ENCODE measurements around the gene LRFN4. TPM values are rescaled to one million over a fixed set of nuclear protein-coding genes. Genes with fewer than 3 reads are reported as not detected.

LRFN4 gene
- total RNA-seq, 1 experiment from 2014 or later: 56.7 TPM

DNA sequence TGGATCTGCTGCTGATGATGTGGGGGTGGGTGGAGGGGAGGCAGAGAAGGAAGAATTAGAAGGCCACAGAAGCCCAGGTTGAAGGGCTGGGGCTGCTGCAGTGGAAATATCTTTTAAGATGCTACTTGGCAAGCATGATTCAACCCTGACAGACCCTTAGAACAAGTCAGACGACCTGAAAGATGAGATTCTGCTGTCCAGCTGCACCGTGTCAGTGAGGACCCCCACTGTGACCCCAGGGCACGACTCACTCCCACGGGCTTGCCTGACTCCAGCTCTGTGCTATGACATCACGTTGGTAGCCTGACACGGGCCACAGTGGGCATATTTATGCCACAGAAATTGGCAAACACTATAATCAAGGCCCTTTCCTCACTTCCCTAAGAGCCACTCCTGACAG lies 36.0 kb downstream of the LRFN4 start:
- POLR2A ChIA-PET: interaction anchor here (0.5 kb wide), 1 partner anchor 261 kb away, joined by 5 read pairs; no protein-coding TSS in a partner anchor
- TF ChIP-seq, protein P1, sequence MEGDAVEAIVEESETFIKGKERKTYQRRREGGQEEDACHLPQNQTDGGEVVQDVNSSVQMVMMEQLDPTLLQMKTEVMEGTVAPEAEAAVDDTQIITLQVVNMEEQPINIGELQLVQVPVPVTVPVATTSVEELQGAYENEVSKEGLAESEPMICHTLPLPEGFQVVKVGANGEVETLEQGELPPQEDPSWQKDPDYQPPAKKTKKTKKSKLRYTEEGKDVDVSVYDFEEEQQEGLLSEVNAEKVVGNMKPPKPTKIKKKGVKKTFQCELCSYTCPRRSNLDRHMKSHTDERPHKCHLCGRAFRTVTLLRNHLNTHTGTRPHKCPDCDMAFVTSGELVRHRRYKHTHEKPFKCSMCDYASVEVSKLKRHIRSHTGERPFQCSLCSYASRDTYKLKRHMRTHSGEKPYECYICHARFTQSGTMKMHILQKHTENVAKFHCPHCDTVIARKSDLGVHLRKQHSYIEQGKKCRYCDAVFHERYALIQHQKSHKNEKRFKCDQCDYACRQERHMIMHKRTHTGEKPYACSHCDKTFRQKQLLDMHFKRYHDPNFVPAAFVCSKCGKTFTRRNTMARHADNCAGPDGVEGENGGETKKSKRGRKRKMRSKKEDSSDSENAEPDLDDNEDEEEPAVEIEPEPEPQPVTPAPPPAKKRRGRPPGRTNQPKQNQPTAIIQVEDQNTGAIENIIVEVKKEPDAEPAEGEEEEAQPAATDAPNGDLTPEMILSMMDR (IDR thresholded peaks at IDR 0.05): no peak
- TF ChIP-seq SIN3A (IDR thresholded peaks at IDR 0.05; ENCODE audit: borderline replicate concordance, insufficient read depth, low read depth, low read length): no peak
- TF ChIP-seq, protein P2, sequence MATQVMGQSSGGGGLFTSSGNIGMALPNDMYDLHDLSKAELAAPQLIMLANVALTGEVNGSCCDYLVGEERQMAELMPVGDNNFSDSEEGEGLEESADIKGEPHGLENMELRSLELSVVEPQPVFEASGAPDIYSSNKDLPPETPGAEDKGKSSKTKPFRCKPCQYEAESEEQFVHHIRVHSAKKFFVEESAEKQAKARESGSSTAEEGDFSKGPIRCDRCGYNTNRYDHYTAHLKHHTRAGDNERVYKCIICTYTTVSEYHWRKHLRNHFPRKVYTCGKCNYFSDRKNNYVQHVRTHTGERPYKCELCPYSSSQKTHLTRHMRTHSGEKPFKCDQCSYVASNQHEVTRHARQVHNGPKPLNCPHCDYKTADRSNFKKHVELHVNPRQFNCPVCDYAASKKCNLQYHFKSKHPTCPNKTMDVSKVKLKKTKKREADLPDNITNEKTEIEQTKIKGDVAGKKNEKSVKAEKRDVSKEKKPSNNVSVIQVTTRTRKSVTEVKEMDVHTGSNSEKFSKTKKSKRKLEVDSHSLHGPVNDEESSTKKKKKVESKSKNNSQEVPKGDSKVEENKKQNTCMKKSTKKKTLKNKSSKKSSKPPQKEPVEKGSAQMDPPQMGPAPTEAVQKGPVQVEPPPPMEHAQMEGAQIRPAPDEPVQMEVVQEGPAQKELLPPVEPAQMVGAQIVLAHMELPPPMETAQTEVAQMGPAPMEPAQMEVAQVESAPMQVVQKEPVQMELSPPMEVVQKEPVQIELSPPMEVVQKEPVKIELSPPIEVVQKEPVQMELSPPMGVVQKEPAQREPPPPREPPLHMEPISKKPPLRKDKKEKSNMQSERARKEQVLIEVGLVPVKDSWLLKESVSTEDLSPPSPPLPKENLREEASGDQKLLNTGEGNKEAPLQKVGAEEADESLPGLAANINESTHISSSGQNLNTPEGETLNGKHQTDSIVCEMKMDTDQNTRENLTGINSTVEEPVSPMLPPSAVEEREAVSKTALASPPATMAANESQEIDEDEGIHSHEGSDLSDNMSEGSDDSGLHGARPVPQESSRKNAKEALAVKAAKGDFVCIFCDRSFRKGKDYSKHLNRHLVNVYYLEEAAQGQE (IDR thresholded peaks at IDR 0.05; ENCODE audit: insufficient read depth in 1 of 2, low read depth in 2 of 2, low read length in 1 of 2): no peak
- TF ChIP-seq TCF7L2 (IDR thresholded peaks at IDR 0.05; ENCODE audit: low read depth, low read length): no peak
- TF ChIP-seq POLR2AphosphoS5 (IDR thresholded peaks at IDR 0.05; ENCODE audit: low read depth, low read length): no peak
- in situ Hi-C loops (cut with HindIII; ENCODE audit: low pct_unique_long_range_greater_than_20kb, low sequenced_read_pairs) (no loop called here), intact Hi-C loops (cut with micrococcal nuclease; ENCODE audit: unreplicated experiment) (no loop called here)
- peaks cover 10% of the 10 kb centered on the region for H3K4me1 ChIP-seq (ENCODE audit: control insufficient read depth, insufficient read depth, low read length)
- no TSS peak for BruUV-seq (replicated peaks)
- no peak overlapping the region for H3K4me3 ChIP-seq (ENCODE audit: low read depth in 2 of 2, low read length in 2 of 2)
- H3K27ac ChIP-seq (ENCODE audit: low read length): peak overlapping the region; percentile 56
- H3K36me3 ChIP-seq (ENCODE audit: control insufficient read depth, insufficient read depth, low read length): no peaks in the 10 kb centered on the region
- no peaks in the 10 kb centered on the region for H3K27me3 ChIP-seq (ENCODE audit: control insufficient read depth, insufficient read depth, low read length)
- no peak for DNase-seq (ENCODE audit: low read depth, low spot score)
- CTCF ChIA-PET: no interaction called here
- ATAC-seq: no peak
- peaks cover 6% of the 10 kb centered on the region; the same call in 1 of the 2 replicates for H3K9me3 ChIP-seq (ENCODE audit: control insufficient read depth, insufficient read depth, low read depth, low read length)

DNA sequence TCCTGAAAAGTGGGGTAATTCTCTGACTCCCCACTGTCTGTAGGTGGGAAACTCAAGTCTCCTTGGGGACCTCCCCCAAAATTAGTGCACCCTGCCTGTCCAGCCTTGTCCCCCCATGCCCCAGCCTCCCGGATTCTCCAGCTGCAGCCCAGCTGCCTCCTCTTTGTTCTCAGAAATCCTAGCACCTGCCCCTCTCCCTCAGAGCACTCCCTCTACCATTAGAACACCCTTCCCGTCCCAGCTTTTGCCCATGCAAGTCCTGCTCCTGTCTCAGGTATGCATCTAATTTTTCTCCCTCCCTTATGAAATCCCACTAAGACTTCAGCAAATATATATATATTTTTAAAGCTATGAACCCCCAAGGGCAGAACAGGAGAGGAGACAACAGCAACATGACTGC lies 37.3 kb downstream of the LRFN4 start:
- ATAC-seq (no peak), DNase-seq (ENCODE audit: low read depth, low spot score) (no peak)
- Histone ChIP-seq H3K27me3 (ENCODE audit: control insufficient read depth, insufficient read depth, low read length) (no peaks in the 10 kb centered on the region), H3K27ac (ENCODE audit: low read length) (no peak overlapping the region), H3K36me3 (ENCODE audit: control insufficient read depth, insufficient read depth, low read length) (no peaks in the 10 kb centered on the region), H3K4me1 (ENCODE audit: control insufficient read depth, insufficient read depth, low read length) (peaks cover 10% of the 10 kb centered on the region), H3K9me3 (ENCODE audit: control insufficient read depth, insufficient read depth, low read depth, low read length) (peaks cover 6% of the 10 kb centered on the region; the same call in 1 of the 2 replicates), H3K4me3 (ENCODE audit: low read depth in 2 of 2, low read length in 2 of 2) (no peak overlapping the region)
- intact Hi-C loops (cut with micrococcal nuclease; ENCODE audit: unreplicated experiment): no loop called here
- in situ Hi-C loops (cut with HindIII; ENCODE audit: low pct_unique_long_range_greater_than_20kb, low sequenced_read_pairs): no loop called here
- ChIA-PET CTCF (interaction anchor here (0.6 kb wide), 2 partner anchors 105 to 128 kb away, joined by 3 read pairs; no protein-coding TSS in a partner anchor), POLR2A (interaction anchor here (0.6 kb wide), 3 partner anchors 51 to 200 kb away, joined by 3 to 6 read pairs (median 4); partner anchors contain the start of gene RCE1)
- no peak for TF ChIP-seq POLR2AphosphoS5 (IDR thresholded peaks at IDR 0.05; ENCODE audit: low read depth, low read length)
- TF ChIP-seq, protein P1 (IDR thresholded peaks at IDR 0.05): no peak
- TF ChIP-seq TCF7L2 (IDR thresholded peaks at IDR 0.05; ENCODE audit: low read depth, low read length): no peak
- TF ChIP-seq, protein P2 (IDR thresholded peaks at IDR 0.05; ENCODE audit: insufficient read depth in 1 of 2, low read depth in 2 of 2, low read length in 1 of 2): no peak
- TF ChIP-seq SIN3A (IDR thresholded peaks at IDR 0.05; ENCODE audit: borderline replicate concordance, insufficient read depth, low read depth, low read length): no peak
- BruUV-seq (replicated peaks): no TSS peak
